ENCODE measurements around the gene DOCK2. TPM values are rescaled to one million over a fixed set of nuclear protein-coding genes. Genes with fewer than 3 reads are reported as not detected.

DOCK2 gene
- total RNA-seq, 1 donor from 2014 or later, result not detected

GRCh38 chr5:169970339-169970738, 333.3 kb downstream of the DOCK2 start:
- TF ChIP-seq CTCF (IDR thresholded peaks at IDR 0.05; ENCODE audit: insufficient read depth, low read length, severe bottlenecking), result no peak
- Histone ChIP-seq H3K4me3 (ENCODE audit: low read depth, low read length) (no peak overlapping the region), H3K27me3 (ENCODE audit: control insufficient read depth, insufficient read depth, low read length) (no peaks in the 10 kb centered on the region), H3K36me3 (ENCODE audit: control insufficient read depth, insufficient read depth, low read length) (no peaks in the 10 kb centered on the region)
- FAIRE-seq (no peak), DNase-seq (ENCODE audit: low read depth) (no peak)

GRCh38 chr5:169970911-169971765, 334.1 kb downstream of the DOCK2 start:
- TF ChIP-seq CTCF (IDR thresholded peaks at IDR 0.05; ENCODE audit: insufficient read depth, low read length, severe bottlenecking), result no peak
- Histone ChIP-seq H3K36me3 (ENCODE audit: control insufficient read depth, insufficient read depth, low read length) (no peaks in the 10 kb centered on the region), H3K27me3 (ENCODE audit: control insufficient read depth, insufficient read depth, low read length) (no peaks in the 10 kb centered on the region), H3K4me3 (ENCODE audit: low read depth, low read length) (no peak overlapping the region)
- FAIRE-seq (no peak), DNase-seq (ENCODE audit: low read depth) (peak; percentile 87)

- no peak for TF ChIP-seq CTCF (IDR thresholded peaks at IDR 0.05; ENCODE audit: insufficient read depth, low read length, severe bottlenecking)
- Histone ChIP-seq H3K4me3 (ENCODE audit: low read depth, low read length) (no peak overlapping the region), H3K27me3 (ENCODE audit: control insufficient read depth, insufficient read depth, low read length) (no peaks in the 10 kb centered on the region), H3K36me3 (ENCODE audit: control insufficient read depth, insufficient read depth, low read length) (no peaks in the 10 kb centered on the region)
- DNase-seq (ENCODE audit: low read depth), result no peak
- no peak for FAIRE-seq
Observed at GRCh38 chr5:169971780-169972179, 334.7 kb downstream of the DOCK2 start.

GRCh38 chr5:169973056-169973455, 336.0 kb downstream of the DOCK2 start:
- no peaks in the 10 kb centered on the region for H3K27me3 ChIP-seq (ENCODE audit: control insufficient read depth, insufficient read depth, low read length)
- no peak for TF ChIP-seq CTCF (IDR thresholded peaks at IDR 0.05; ENCODE audit: insufficient read depth, low read length, severe bottlenecking)
- DNase-seq (ENCODE audit: low read depth) (no peak), FAIRE-seq (no peak)
- H3K4me3 ChIP-seq (ENCODE audit: low read depth, low read length), result no peak overlapping the region
- H3K36me3 ChIP-seq (ENCODE audit: control insufficient read depth, insufficient read depth, low read length), result no peaks in the 10 kb centered on the region

- H3K36me3 ChIP-seq (ENCODE audit: control insufficient read depth, insufficient read depth, low read length), result no peaks in the 10 kb centered on the region
- DNase-seq (ENCODE audit: low read depth) (no peak), FAIRE-seq (no peak)
- no peaks in the 10 kb centered on the region for H3K27me3 ChIP-seq (ENCODE audit: control insufficient read depth, insufficient read depth, low read length)
- no peak overlapping the region for H3K4me3 ChIP-seq (ENCODE audit: low read depth, low read length)
- TF ChIP-seq CTCF (IDR thresholded peaks at IDR 0.05; ENCODE audit: insufficient read depth, low read length, severe bottlenecking), result no peak
Observed at GRCh38 chr5:169974121-169974770, 337.2 kb downstream of the DOCK2 start.
